ENCODE data around the gene IQCE.

IQCE gene

GRCh38 chr7:2663121-2663886, 104.5 kb downstream of the IQCE start:
- no CpG with 5 or more reads among the region's 30 CpGs for WGBS (ENCODE audit: insufficient coverage, insufficient read length)
- H3K9me3 ChIP-seq (ENCODE audit: control insufficient read depth, insufficient read depth, low read length): no peaks in the 10 kb centered on the region
- H3K36me3 ChIP-seq (ENCODE audit: control insufficient read depth, insufficient read depth, low read length): peaks cover 20% of the 10 kb centered on the region
- no peaks in the 10 kb centered on the region; the same call in 1 of the 2 replicates for H3K4me1 ChIP-seq (ENCODE audit: control insufficient read depth, insufficient read depth, low read length)
- DNase-seq (ENCODE audit: low read depth, low spot score): no peak
- H3K27ac ChIP-seq (ENCODE audit: low read length): no peak overlapping the region
- H3K4me3 ChIP-seq (ENCODE audit: low read length): no peak overlapping the region
- H3K27me3 ChIP-seq (ENCODE audit: control insufficient read depth, insufficient read depth, low read length): no peaks in the 10 kb centered on the region

GRCh38 chr7:2663960-2664359, 105.2 kb downstream of the IQCE start:
- no CpG with 5 or more reads among the region's 4 CpGs for WGBS (ENCODE audit: insufficient coverage, insufficient read length)
- Histone ChIP-seq H3K4me3 (ENCODE audit: low read length) (no peak overlapping the region), H3K27ac (ENCODE audit: low read length) (no peak overlapping the region), H3K27me3 (ENCODE audit: control insufficient read depth, insufficient read depth, low read length) (no peaks in the 10 kb centered on the region), H3K4me1 (ENCODE audit: control insufficient read depth, insufficient read depth, low read length) (no peaks in the 10 kb centered on the region; the same call in 1 of the 2 replicates), H3K36me3 (ENCODE audit: control insufficient read depth, insufficient read depth, low read length) (peaks cover 13% of the 10 kb centered on the region), H3K9me3 (ENCODE audit: control insufficient read depth, insufficient read depth, low read length) (no peaks in the 10 kb centered on the region)
- DNase-seq (ENCODE audit: low read depth, low spot score): no peak

Measured in iPS DF 6.9 (cell line).